ENCODE data around the gene CDH22. TPM values are rescaled to one million over a fixed set of nuclear protein-coding genes. Genes with fewer than 3 reads are reported as not detected.
A peak's percentile ranks its signal among the peaks of the same experiment; 100 is the strongest.

Gene CDH22
- total RNA-seq, 1 experiment from 2014 or later: not detected

DNA sequence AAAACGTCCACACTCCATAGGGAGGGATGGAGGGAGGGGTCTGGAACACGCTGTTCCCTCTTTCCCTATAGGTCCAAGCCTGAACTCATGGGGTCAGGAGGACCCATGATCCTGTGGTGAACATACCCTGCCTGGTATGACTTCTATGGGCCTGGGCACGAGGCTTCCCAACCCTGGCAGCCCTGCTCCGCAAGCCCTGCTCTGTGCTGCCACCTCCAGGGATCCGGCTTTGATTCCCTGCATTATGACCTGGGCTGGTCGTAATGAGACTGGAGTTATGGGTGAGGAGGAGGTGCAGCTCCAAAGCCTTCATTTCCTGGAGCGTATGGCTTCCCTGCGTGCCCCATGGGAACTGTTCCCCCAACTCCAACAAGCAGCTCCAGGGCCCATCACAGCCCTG, 54.9 kb downstream of the CDH22 start:
- POLR2A ChIA-PET: no interaction called here

GRCh38 chr20:46252352-46253091, 55.8 kb downstream of the CDH22 start:
- ChIA-PET POLR2A (no interaction called here), CTCF (no interaction called here)
- intact Hi-C loops (cut with micrococcal nuclease; ENCODE audit: unreplicated experiment) (loop anchor here (5.0 kb wide), 1 partner anchor 120 kb away; no protein-coding TSS in a partner anchor), in situ Hi-C loops (cut with HindIII; ENCODE audit: low pct_unique_long_range_greater_than_20kb, low sequenced_read_pairs) (no loop called here)
- no peaks in the 10 kb centered on the region for H3K9me3 ChIP-seq (ENCODE audit: control insufficient read depth, insufficient read depth, low read depth, low read length)
- no TSS peak for BruUV-seq (replicated peaks)
- H3K27ac ChIP-seq (ENCODE audit: low read length): no peak overlapping the region
- DNase-seq (ENCODE audit: low read depth, low spot score): no peak
- H3K4me3 ChIP-seq (ENCODE audit: low read depth in 2 of 2, low read length in 2 of 2): no peak overlapping the region
- peaks cover 3% of the 10 kb centered on the region; the same call in 1 of the 2 replicates for H3K4me1 ChIP-seq (ENCODE audit: control insufficient read depth, insufficient read depth, low read length)
- TF ChIP-seq POLR2AphosphoS5 (IDR thresholded peaks at IDR 0.05; ENCODE audit: low read depth, low read length): no peak
- TF ChIP-seq CTCF (IDR thresholded peaks at IDR 0.05): no peak
- H3K36me3 ChIP-seq (ENCODE audit: control insufficient read depth, insufficient read depth, low read length): no peaks in the 10 kb centered on the region
- no peak; the same call in 1 of the 2 replicates for ATAC-seq
- H3K27me3 ChIP-seq (ENCODE audit: control insufficient read depth, insufficient read depth, low read length): peaks cover 2% of the 10 kb centered on the region; the same call in 1 of the 2 replicates

More for the DNA sequence above, 54.9 kb downstream of the CDH22 start:
- ATAC-seq (peak; percentile 96), DNase-seq (ENCODE audit: low read depth, low spot score) (no peak)
- Histone ChIP-seq H3K27me3 (ENCODE audit: control insufficient read depth, insufficient read depth, low read length) (peaks cover 2% of the 10 kb centered on the region; the same call in 1 of the 2 replicates), H3K36me3 (ENCODE audit: control insufficient read depth, insufficient read depth, low read length) (no peaks in the 10 kb centered on the region), H3K4me3 (ENCODE audit: low read depth in 2 of 2, low read length in 2 of 2) (no peak overlapping the region), H3K9me3 (ENCODE audit: control insufficient read depth, insufficient read depth, low read depth, low read length) (no peaks in the 10 kb centered on the region), H3K4me1 (ENCODE audit: control insufficient read depth, insufficient read depth, low read length) (peaks cover 3% of the 10 kb centered on the region; the same call in 1 of the 2 replicates), H3K27ac (ENCODE audit: low read length) (no peak overlapping the region)
- TF ChIP-seq CTCF (IDR thresholded peaks at IDR 0.05): peak; percentile 70; the same call in 1 of the 2 replicates
- TF ChIP-seq SIN3A (IDR thresholded peaks at IDR 0.05; ENCODE audit: borderline replicate concordance, insufficient read depth, low read depth, low read length): no peak
- BruUV-seq (replicated peaks): no TSS peak
- in situ Hi-C loops (cut with HindIII; ENCODE audit: low pct_unique_long_range_greater_than_20kb, low sequenced_read_pairs) (no loop called here), intact Hi-C loops (cut with micrococcal nuclease; ENCODE audit: unreplicated experiment) (loop anchor here (5.0 kb wide), 1 partner anchor 121 kb away; no protein-coding TSS in a partner anchor)
- CTCF ChIA-PET: no interaction called here

DNA sequence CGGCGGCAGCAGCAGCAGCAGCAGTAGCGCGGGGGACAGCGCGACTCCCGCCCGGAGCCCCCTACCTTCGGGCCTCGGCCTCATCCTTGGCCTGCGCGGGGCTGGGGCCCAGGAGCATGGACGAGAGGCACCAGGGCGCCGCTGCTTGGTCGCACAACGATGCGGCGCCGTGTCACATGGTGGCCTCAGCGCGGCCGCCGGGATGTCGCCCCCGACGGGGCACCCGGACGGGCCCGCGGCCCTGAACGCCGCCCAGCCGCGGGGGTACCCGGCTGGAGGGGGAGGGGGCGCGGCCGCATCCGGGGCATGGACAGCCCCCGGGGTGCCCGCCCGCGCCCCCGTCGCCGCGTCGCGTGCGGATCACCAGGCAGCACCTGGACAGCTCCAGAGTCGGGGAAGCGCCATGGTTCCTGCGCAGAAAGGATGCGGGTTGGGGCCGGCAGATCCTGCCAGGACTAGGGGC, 57.1 kb downstream of the CDH22 start:
- ATAC-seq (no peak), DNase-seq (ENCODE audit: low read depth, low spot score) (no peak)
- in situ Hi-C loops (cut with HindIII; ENCODE audit: low pct_unique_long_range_greater_than_20kb, low sequenced_read_pairs) (no loop called here), intact Hi-C loops (cut with micrococcal nuclease; ENCODE audit: unreplicated experiment) (loop anchor here (5.0 kb wide), 1 partner anchor 119 kb away; no protein-coding TSS in a partner anchor)
- POLR2A ChIA-PET: no interaction called here
- Histone ChIP-seq H3K27me3 (ENCODE audit: control insufficient read depth, insufficient read depth, low read length) (peaks cover 2% of the 10 kb centered on the region; the same call in 1 of the 2 replicates), H3K27ac (ENCODE audit: low read length) (no peak overlapping the region), H3K4me1 (ENCODE audit: control insufficient read depth, insufficient read depth, low read length) (peaks cover 3% of the 10 kb centered on the region; the same call in 1 of the 2 replicates), H3K4me3 (ENCODE audit: low read depth in 2 of 2, low read length in 2 of 2) (no peak overlapping the region), H3K36me3 (ENCODE audit: control insufficient read depth, insufficient read depth, low read length) (no peaks in the 10 kb centered on the region), H3K9me3 (ENCODE audit: control insufficient read depth, insufficient read depth, low read depth, low read length) (no peaks in the 10 kb centered on the region)
- CTCF ChIA-PET: no interaction called here
- TF ChIP-seq CTCF (IDR thresholded peaks at IDR 0.05) (no peak), REST (IDR thresholded peaks at IDR 0.05; ENCODE audit: insufficient read depth in 1 of 2, low read depth in 2 of 2, low read length in 1 of 2) (peak; percentile 33 to 38; a peak in 1 of 4 replicates), SIN3A (IDR thresholded peaks at IDR 0.05; ENCODE audit: borderline replicate concordance, insufficient read depth, low read depth, low read length) (no peak)
- BruUV-seq (replicated peaks): no TSS peak
